IMR-90 (cell line): Measurements from ENCODE around the gene DENND6B. TPM values are rescaled to one million over a fixed set of nuclear protein-coding genes. Genes with fewer than 3 reads are reported as not detected.
A peak's percentile ranks its signal among the peaks of the same experiment; 100 is the strongest.

Source experiments
- ATAC-seq: fragments of 200-7000 bp; cut with Tn5 transposase; 2 replicates; pipeline ENCODE4 v1.9.1; 2020; ENCODE audit warnings: low read depth, mild to moderate bottlenecking, moderate library complexity
- BruUV-seq: library from RNA; stranded (reverse); fragments of 400-500 nt; replicated peaks from 2 replicates; lab custom pipeline; 2021; lab: Mats Ljungman, UMichigan
- CTCF ChIA-PET: fragments of 300-600 bp; formaldehyde crosslinking; extraction: SDS; loops from one replicate; lab custom pipeline; 2021; ENCODE audit warnings: antibody characterized with exemption; lab: Yijun Ruan, JAX
- POLR2A ChIA-PET: fragments of 300-600 bp; sonication (Branson Sonifier 250); formaldehyde crosslinking; loops from one replicate; lab custom pipeline; 2022; ENCODE audit warnings: antibody characterized with exemption; ENCODE audit not compliant: unreplicated experiment; lab: Charles Lee
- DNase-seq: peaks from one replicate; pipeline ENCODE4 v3.0.0; 2013
- H2AFZ ChIP-seq: replicated peaks from 2 replicates; pipeline ENCODE3; 2013; ENCODE audit warnings: low read length, mild to moderate bottlenecking; ENCODE audit not compliant: poor library complexity
- H2AK5ac ChIP-seq: 2 replicates; pipeline ENCODE4 v1.6.1; 2013; ENCODE audit warnings: low read depth, low read length, inconsistent platforms
- H2AK9ac ChIP-seq: replicated peaks from 2 replicates; pipeline ENCODE3; 2013; ENCODE audit warnings: mild to moderate bottlenecking, low read depth, low read length, moderate library complexity; ENCODE audit not compliant: poor library complexity
- H2BK120ac ChIP-seq: 2 replicates; pipeline ENCODE4 v1.6.1; 2013; ENCODE audit warnings: low read depth, low read length, inconsistent platforms
- H2BK15ac ChIP-seq: 3 replicates; pipeline ENCODE4 v1.6.1; 2013; ENCODE audit warnings: low read depth, low read length, inconsistent platforms
- H2BK20ac ChIP-seq: 2 replicates; pipeline ENCODE4 v1.6.1; 2013; ENCODE audit warnings: low read depth, mild to moderate bottlenecking, inconsistent platforms, low read length, moderate library complexity
- H2BK5ac ChIP-seq: 2 replicates; pipeline ENCODE4 v1.6.1; 2013; ENCODE audit warnings: mild to moderate bottlenecking, low read depth, low read length, inconsistent platforms; ENCODE audit not compliant: poor library complexity, severe bottlenecking
- H3K14ac ChIP-seq: replicated peaks from 2 replicates; pipeline ENCODE4 v1.6.1; 2013; ENCODE audit warnings: low read depth, low read length, inconsistent platforms
- H3K18ac ChIP-seq: 2 replicates; pipeline ENCODE4 v1.6.1; 2013; ENCODE audit warnings: low read depth, low read length, control low read depth
- H3K23ac ChIP-seq: 2 replicates; pipeline ENCODE4 v1.6.1; 2013; ENCODE audit warnings: low read depth, low read length, inconsistent platforms
- H3K27ac ChIP-seq: 2 replicates; pipeline ENCODE4 v1.5.1; 2013; ENCODE audit warnings: mild to moderate bottlenecking, control low read depth, low read length; ENCODE audit not compliant: insufficient read depth
- H3K27me3 ChIP-seq: 2 replicates; pipeline ENCODE4 v1.6.1; 2013; ENCODE audit warnings: low read length; ENCODE audit not compliant: control insufficient read depth, insufficient read depth
- H3K36me3 ChIP-seq: 2 replicates; pipeline ENCODE4 v1.6.1; 2013; ENCODE audit warnings: low read length, mixed read lengths; ENCODE audit not compliant: control insufficient read depth, insufficient read depth
- H3K4ac ChIP-seq: 2 replicates; pipeline ENCODE4 v1.6.1; 2013; ENCODE audit warnings: low read depth, low read length, inconsistent platforms
- H3K4me1 ChIP-seq: 2 replicates; pipeline ENCODE4 v1.6.1; 2013; ENCODE audit warnings: low read length, mixed read lengths; ENCODE audit not compliant: control insufficient read depth, insufficient read depth
- H3K4me2 ChIP-seq: 2 replicates; pipeline ENCODE4 v1.6.1; 2013; ENCODE audit warnings: low read depth, mild to moderate bottlenecking, control low read depth, low read length, moderate library complexity
- H3K4me3 ChIP-seq: 2 replicates; pipeline ENCODE4 v1.5.1; 2013; ENCODE audit warnings: low read depth, mild to moderate bottlenecking, control low read depth, low read length, moderate library complexity; ENCODE audit not compliant: insufficient read depth
- H3K56ac ChIP-seq: 2 replicates; pipeline ENCODE4 v1.6.1; 2013; ENCODE audit warnings: low read length, inconsistent platforms; ENCODE audit not compliant: insufficient read depth; ENCODE audit errors: extremely low read depth
- H3K79me1 ChIP-seq, 2 experiments: 2 replicates each; pipeline ENCODE4 v1.6.1; 2013; ENCODE audit warnings: low read length in 2 of 2, inconsistent platforms in 1 of 2, low read depth in 1 of 2
- H3K9ac ChIP-seq: 2 replicates; pipeline ENCODE4 v1.6.1; 2013; ENCODE audit warnings: low read depth, low read length, control low read depth
- H3K9me1 ChIP-seq: 2 replicates; pipeline ENCODE4 v1.6.1; 2013; ENCODE audit warnings: low read length, inconsistent platforms; ENCODE audit not compliant: insufficient read depth
- H3K9me3 ChIP-seq: 2 replicates; pipeline ENCODE4 v1.6.1; 2013; ENCODE audit warnings: low read length; ENCODE audit not compliant: control insufficient read depth, insufficient read depth
- H4K20me1 ChIP-seq: 2 replicates; pipeline ENCODE4 v1.6.1; 2013; ENCODE audit warnings: low read length, inconsistent platforms; ENCODE audit not compliant: insufficient read depth
- H4K5ac ChIP-seq: 2 replicates; pipeline ENCODE4 v1.6.1; 2013; ENCODE audit warnings: mild to moderate bottlenecking, low read depth, low read length, control low read depth
- H4K8ac ChIP-seq, 2 experiments: 2 replicates each; pipeline ENCODE4 v1.6.1; 2013; ENCODE audit warnings: low read depth in 2 of 2, low read length in 2 of 2, control low read depth in 1 of 2, inconsistent platforms in 1 of 2
- H4K91ac ChIP-seq: 2 replicates; pipeline ENCODE4 v1.6.1; 2013; ENCODE audit warnings: low read depth, low read length, inconsistent platforms; ENCODE audit not compliant: insufficient read depth
- BHLHE40 ChIP-seq: fragments of 150-350 bp; IDR thresholded peaks from 2 replicates; pipeline ENCODE4 v1.6.1; 2016; ENCODE audit warnings: mild to moderate bottlenecking, low read depth, low read length
- CEBPB ChIP-seq: IDR thresholded peaks from 2 replicates; pipeline ENCODE4 v1.6.1; 2012; ENCODE audit warnings: low read depth, low read length, improper control_type of control experiment
- CTCF ChIP-seq: conservative IDR thresholded peaks from 2 replicates; pipeline ENCODE4 v1.5.1; 2012; ENCODE audit warnings: mild to moderate bottlenecking, low read depth, low read length, improper control_type of control experiment
- ELK1 ChIP-seq: fragments of 150-350 bp; IDR thresholded peaks from 2 replicates; pipeline ENCODE4 v1.6.1; 2016; ENCODE audit warnings: low read depth, mild to moderate bottlenecking, low read length, moderate library complexity, borderline replicate concordance
- FOS ChIP-seq: fragments of 150-350 bp; IDR thresholded peaks from 2 replicates; pipeline ENCODE4 v1.6.1; 2016; ENCODE audit warnings: low read depth, low read length
- MAZ ChIP-seq: IDR thresholded peaks from 2 replicates; pipeline ENCODE4 v1.6.1; 2012; ENCODE audit warnings: low read depth, mild to moderate bottlenecking, low read length, improper control_type of control experiment, moderate library complexity, borderline replicate concordance
- MXI1 ChIP-seq: IDR thresholded peaks from 2 replicates; pipeline ENCODE4 v1.6.1; 2012; ENCODE audit warnings: low read depth, mild to moderate bottlenecking, low read length, moderate library complexity, borderline replicate concordance
- RAD21 ChIP-seq: IDR thresholded peaks from 2 replicates; pipeline ENCODE4 v1.6.1; 2012; ENCODE audit warnings: low read length, improper control_type of control experiment
- WGBS, 2 experiments: methylation state at CpG; one replicate each; pipeline versions ENCODE4 v1.1.5 to v1.1.7; 2013; ENCODE audit warnings: missing lambda C conversion rate in 2 of 2; ENCODE audit not compliant: insufficient read length in 1 of 2; ENCODE audit errors: extremely low coverage in 2 of 2; 5-methylcytosine and 5-hydroxymethylcytosine counted together
- dilution Hi-C: fragments of 300-500 bp; cut with HindIII; formaldehyde crosslinking; loops from one replicate; pipeline ENCODE4 v1.14.3; 2018; ENCODE audit warnings: low sequenced_read_pairs; ENCODE audit not compliant: unreplicated experiment
- in situ Hi-C: fragments of 300-500 bp; cut with MboI; formaldehyde crosslinking; loops from 3 replicates; pipeline ENCODE4 v1.14.3; 2019; ENCODE audit warnings: low sequenced_read_pairs, inconsistent platforms, mixed read lengths
- intact Hi-C: fragments of 100-400 bp; cut with micrococcal nuclease; formaldehyde crosslinking; loops from 2 replicates; pipeline ENCODE4 v1.10.0; 2022
- polyA plus RNA-seq, 3 experiments: library from polyadenylated mRNA; depleted of rRNA; stranded (reverse); fragments of >200 nt; gene quantifications; 2 replicates each; pipeline ENCODE4 v1.2.3, GENCODE V29; 2012; ENCODE audit warnings: low replicate concordance in 1 of 3
- total RNA-seq: library from RNA; depleted of rRNA; stranded (reverse); fragments of >200 nt; gene quantifications from 2 replicates; pipeline ENCODE4 v1.2.3, GENCODE V29; 2012

DENND6B gene
- total and polyA plus RNA-seq, 2 of the 4 experiments (the other 2 are of a cell fraction) = 0.36 to 4.9 TPM

GRCh38 chr22:50293441-50294318, 33.1 kb downstream of the DENND6B start:
- ChIA-PET CTCF (interaction anchor here (1.5 kb wide), 1 partner anchor 33 kb away, joined by 4 read pairs; the partner anchor contains the start of gene DENND6B), POLR2A (interaction anchor here (0.6 to 1.0 kb wide), 2 partner anchors 12 to 17 kb away, joined by 5 to 6 read pairs; no protein-coding TSS in a partner anchor)
- 16% methylated on average over 22 of the region's 42 CpGs; no CpG with 5 or more reads in 1 of the 2 experiments for WGBS, 2 experiments
- peak overlapping the region; percentile 95 for H3K9ac ChIP-seq
- H3K79me1 ChIP-seq = peaks cover 8 to 70% of the 10 kb centered on the region in 2 experiments; a peak in 3 of 4 replicates
- peak overlapping the region; percentile 92 for H2BK120ac ChIP-seq
- peak overlapping the region; percentile 60 for H3K4me2 ChIP-seq
- H2AFZ ChIP-seq = peak overlapping the region; percentile 69
- H3K23ac ChIP-seq = peak overlapping the region; percentile 69
- H3K18ac ChIP-seq = peak overlapping the region; percentile 39
- H3K4me1 ChIP-seq = peaks cover 34% of the 10 kb centered on the region
- peak overlapping the region; percentile 100 for H3K27ac ChIP-seq
- in situ Hi-C loops = no loop called here
- peak overlapping the region; percentile 88 for H2BK20ac ChIP-seq
- peak overlapping the region; percentile 96 for H3K4ac ChIP-seq
- H3K9me3 ChIP-seq = no peaks in the 10 kb centered on the region
- peak; percentile 60 for DNase-seq
- peaks cover 90% of the 10 kb centered on the region for H4K20me1 ChIP-seq
- BruUV-seq = no TSS peak
- H3K27me3 ChIP-seq = no peaks in the 10 kb centered on the region
- dilution Hi-C loops = no loop called here
- ATAC-seq = peak; percentile 92
- H3K4me3 ChIP-seq = peak overlapping the region; percentile 41
- peak overlapping the region; percentile 80; the same call in 1 of the 2 replicates for H3K56ac ChIP-seq
- intact Hi-C loops = loop anchor here (2.0 to 5.0 kb wide), 2 partner anchors 13 to 34 kb away; partner anchors contain the start of genes DENND6B and PLXNB2
- H2AK9ac ChIP-seq = peak overlapping the region; percentile 94
- H3K36me3 ChIP-seq = peaks cover 27% of the 10 kb centered on the region
- peak overlapping the region; percentile 88 to 91 for H4K8ac ChIP-seq
- H3K9me1 ChIP-seq = peaks cover 3% of the 10 kb centered on the region
- peak overlapping the region; percentile 97 for H4K91ac ChIP-seq
- peak overlapping the region; percentile 99 for H2BK5ac ChIP-seq
- H2AK5ac ChIP-seq = peak overlapping the region; percentile 91
- H3K14ac ChIP-seq = peak overlapping the region; percentile 85; the same call in 1 of the 2 replicates
- H2BK15ac ChIP-seq = peak overlapping the region; percentile 91; the same call in 2 of the 3 replicates
- no peak for TF ChIP-seq ELK1
- no peak for TF ChIP-seq BHLHE40
- TF ChIP-seq MXI1 = peak; percentile 21; the same call in 1 of the 2 replicates
- TF ChIP-seq RAD21 = no peak
- TF ChIP-seq CEBPB = no peak
- TF ChIP-seq MAZ = peak; percentile 83; the same call in 1 of the 2 replicates
- TF ChIP-seq FOS = no peak
- TF ChIP-seq CTCF = no peak
- peak overlapping the region; percentile 56 for H4K5ac ChIP-seq
